GM15510 (cell line): Measurements from ENCODE around the gene SLC23A2.

ENCODE experiments used
- POLR2A ChIP-seq: IDR thresholded peaks from 3 replicates; pipeline ENCODE4 v1.6.1; 2011; ENCODE audit warnings: borderline replicate concordance; ENCODE audit not compliant: insufficient read length; ENCODE audit errors: extremely low read depth

The SLC23A2 gene

DNA sequence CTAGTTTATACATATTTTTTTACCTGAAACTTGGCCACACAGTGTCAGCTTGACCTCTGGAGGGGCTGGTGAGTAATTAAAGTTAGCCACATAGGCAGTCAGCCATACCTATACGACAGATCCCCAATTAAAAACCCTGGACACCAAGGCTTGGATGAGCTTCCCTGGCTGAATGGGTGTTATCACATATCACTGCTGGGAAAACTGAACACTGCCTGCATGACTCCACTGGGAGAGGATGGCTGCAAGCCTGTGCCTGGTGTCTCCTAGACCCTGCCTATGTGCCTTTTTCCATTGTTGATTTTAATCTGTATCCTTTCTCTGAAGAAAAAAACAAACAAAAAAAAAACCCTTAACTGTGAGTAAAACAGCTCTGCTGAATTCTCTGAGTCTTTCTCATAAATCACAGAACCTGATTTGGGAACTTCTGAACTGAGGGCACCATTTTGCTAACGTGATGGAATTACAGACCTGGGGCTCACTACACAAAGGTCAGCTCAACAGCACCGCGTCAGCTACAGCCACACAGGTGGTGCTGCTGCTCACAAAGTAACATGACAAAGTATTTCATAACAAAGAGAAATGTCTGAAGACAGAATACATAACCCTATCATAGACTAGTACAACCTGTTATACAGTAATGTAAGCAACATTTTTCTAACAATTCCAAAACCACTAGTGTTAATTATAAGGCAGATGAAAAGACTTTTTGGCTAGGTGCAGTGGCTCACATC lies 97.0 kb downstream of the SLC23A2 start:
- TF ChIP-seq POLR2A: no peak

DNA sequence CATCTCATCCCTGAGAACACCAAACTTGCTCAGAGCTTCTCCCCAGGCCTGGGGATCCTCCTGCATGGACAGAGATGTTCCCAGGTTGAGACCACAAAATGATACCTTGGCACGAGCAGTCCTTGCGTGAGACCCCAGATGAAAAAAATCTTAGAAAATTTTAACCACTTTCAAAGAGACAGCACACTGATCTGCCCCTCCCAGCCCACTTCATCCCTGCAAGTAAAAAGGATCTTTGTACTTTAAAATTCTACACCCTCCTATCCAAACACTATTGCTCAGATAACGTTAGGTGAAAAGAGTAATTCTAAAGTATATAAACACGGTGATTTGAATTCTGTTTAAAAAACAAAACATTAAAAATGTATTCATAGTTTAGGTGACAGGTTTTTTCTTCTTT lies 98.5 kb downstream of the SLC23A2 start:
- no peak for TF ChIP-seq POLR2A

DNA sequence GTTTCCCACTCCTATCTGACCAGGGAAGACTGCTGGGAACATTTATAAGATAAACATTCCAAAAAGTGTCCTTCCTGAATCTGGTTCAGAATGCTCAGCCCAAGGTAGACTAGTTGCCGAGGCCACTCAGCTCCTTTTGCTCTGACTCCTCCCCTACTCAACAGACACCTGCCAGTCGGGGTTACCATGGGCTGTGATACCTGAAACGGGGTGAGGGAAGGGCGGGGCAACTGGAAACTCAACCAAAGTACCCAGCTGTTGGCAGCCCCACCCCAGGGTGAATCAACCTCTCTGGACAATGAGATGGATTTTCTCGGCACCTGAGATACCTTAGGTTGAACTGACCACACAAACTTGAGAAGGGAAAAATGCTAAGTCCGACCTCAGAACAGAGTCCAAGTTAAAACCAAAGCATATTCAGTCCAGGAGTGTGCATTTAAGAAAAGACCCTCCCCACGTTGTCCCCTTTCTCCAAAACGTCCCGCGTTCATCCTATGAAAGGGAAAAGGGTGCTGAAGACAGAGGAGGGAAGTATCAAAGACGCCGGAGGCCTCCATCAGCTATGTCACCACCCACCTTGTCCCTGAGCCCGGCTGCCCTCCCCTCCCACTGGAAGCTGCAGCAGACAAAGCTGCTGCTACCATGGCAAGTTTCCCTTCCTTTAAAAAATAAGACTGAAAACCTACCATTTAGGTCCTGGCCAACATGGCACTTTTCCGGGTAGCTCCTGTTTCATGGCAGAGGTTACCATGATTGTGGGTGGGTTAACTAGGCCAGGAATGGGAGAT lies 100.1 kb downstream of the SLC23A2 start:
- TF ChIP-seq POLR2A: no peak

DNA sequence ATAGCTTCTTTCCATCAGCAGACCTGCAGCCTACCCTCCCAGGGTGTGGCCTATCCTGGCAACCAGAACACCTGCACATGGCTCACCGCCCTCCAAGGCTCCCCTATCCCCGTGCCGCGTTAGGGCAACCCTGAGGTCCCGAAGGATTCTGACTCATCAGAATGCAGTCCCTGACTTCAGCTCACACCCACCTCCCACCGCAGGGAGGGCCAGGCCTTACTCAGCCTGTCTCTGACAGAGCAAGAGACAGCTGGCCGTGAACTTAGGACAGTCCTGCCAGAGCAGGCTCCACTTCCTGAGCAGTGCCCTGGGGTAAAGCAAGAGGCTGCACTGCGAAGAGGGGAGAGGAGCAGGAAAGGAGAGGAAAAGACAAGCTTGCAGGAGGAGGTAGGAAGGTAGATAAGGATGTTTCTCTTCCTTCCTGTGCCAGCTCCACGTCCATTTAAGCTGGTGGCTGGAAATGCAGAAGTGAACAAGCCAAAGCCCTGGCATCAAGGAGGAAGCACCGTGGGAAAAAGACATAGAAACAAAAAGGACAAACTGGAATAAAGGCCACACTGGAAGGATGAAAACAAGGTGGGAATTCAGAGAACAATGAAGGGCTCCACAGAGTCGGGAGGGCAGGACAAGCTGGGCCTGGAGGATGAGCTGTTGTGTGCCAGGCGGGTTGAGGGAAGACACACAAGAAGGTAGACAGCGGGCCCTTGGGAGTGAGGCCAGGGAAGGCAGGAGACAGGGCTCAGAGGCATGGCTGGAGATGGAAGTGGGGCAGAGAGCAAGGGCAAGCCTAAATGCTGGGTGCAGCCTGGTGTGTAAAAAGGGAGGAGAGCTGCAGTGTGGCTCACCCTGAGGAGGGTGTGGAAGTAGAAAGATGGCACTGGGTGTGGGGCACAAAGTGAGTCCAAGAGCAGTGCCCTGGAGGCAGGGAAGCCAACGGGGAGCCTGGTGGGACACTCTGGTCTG lies 102.7 kb downstream of the SLC23A2 start:
- no peak for TF ChIP-seq POLR2A

DNA sequence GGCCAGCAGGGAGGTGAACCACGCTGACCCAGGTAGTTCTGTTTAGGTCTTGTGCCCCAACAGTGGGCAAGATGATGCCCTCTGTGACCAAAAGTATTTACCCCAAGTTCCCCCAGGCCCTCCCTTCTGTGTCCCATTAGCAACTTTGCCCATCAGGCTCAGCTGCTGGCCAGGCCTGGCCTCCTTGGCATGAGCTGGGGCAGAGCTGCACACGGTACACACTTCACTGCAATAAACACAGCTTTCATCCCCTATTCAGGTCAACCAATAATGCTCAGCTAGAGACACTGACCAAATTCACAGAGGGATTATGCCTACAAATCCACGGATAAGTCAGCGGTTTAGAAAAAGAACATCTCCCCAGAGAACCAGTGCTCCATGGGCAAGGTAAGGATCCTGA lies 103.7 kb downstream of the SLC23A2 start:
- TF ChIP-seq POLR2A: no peak

DNA sequence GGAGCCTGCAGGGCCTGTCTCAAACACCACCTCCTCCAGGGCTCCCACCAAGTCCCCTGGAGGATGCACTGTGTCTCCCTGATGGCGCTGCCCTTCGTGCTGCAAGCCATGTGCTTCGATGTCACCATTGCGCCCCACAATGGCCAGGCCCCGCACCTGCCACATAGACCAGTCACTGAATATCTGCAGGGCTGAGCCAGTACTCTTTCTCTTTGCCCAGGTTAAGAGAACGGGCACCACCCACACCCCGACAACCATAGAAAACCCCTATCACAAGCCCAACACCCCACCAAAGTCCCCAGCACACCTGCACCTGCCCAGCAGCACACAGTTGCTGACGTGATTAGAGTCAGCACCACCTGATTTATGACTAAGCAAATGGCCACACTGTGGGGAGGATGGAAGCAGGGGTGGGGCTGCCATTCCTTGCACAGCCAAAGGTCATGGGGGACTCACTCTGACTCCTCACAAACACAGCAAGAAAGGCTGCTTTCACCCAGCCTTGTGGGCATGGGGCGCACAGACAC lies 104.3 kb downstream of the SLC23A2 start:
- no peak for TF ChIP-seq POLR2A

DNA sequence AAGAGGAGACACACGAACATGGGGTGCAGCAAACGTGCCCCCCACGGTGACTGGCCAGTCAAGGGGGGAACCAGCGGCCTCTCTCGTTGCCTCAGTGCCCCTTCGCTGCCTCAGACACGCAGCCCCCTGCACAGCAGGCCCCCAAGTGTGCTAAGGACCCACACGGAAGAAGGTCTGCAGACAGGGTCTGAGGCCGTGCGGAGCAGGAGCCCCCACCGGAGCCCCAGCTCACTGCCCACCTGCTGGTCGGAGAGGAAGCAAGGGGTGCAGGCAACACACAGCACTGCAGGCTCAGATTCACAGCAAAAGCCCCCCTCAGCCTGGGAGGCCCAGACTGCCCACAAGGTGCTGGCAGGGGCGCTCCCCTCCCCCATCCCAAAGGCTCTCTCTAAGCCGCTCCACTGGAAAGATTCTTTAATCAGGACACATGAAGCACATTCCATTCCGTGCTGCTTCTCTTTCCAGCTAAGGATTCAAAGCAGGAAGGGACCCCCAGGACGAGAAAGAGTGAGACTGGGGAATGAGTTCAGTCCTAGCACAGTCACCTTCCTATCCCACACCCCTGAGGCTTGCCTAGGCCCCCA lies 105.1 kb downstream of the SLC23A2 start:
- no peak for TF ChIP-seq POLR2A

DNA sequence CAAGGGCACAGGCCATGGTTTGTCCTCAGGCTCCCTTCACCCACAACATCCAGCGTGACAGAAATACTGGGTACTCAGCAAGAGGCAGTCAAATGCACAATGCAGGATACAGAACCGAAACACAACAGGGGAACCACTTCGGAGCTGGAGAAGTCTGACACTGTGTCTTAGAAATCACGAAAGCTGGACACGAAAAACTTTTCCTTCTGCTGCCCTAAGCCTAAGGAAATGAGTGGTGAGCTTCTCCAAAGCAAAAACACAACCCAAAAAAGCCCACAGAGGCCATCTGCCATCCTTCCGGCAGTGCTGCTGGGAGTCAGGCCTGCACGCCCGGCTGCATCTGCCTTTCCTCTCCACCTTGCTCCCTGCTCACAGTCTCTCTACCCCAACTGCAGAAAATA lies 106.3 kb downstream of the SLC23A2 start:
- TF ChIP-seq POLR2A: no peak

DNA sequence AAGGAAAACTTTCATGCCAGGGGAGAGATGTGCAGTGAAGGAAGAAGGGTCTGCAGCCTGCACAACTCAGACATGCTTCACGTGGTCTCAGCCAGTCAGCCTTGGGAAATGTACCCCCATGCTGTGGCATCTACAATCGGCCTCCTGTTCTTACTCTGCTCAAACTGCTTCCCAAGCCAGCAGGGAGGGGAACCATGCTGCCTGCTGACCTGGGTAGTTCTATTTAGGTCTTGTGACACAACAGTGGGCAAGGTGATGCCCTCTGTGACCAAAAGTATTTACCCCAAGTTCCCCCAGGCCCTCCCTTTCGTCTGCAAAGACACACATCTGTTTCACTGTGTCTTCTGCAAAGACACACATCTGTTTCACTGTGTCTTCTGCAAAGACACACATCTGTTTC lies 106.9 kb downstream of the SLC23A2 start:
- no peak for TF ChIP-seq POLR2A

DNA sequence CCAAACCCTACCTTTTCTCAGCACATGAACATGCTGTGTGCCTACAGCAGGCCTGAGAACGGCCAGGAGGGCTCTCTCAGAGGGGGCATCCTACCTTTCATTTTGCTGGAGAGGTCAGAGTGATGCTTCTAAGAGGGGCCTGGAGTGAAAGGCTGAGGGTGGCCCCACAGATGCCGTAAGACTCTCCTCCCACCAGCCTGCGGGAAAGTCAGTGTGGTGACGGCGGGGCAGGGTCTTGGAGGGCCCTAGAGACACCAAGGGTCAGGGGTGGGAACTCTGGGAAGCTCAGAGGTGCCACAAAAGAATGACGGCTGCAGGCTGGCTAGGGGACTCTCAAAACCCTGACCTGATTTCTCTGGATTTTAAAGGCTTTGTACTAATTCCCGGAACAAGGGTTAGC lies 107.6 kb downstream of the SLC23A2 start:
- TF ChIP-seq POLR2A: no peak

DNA sequence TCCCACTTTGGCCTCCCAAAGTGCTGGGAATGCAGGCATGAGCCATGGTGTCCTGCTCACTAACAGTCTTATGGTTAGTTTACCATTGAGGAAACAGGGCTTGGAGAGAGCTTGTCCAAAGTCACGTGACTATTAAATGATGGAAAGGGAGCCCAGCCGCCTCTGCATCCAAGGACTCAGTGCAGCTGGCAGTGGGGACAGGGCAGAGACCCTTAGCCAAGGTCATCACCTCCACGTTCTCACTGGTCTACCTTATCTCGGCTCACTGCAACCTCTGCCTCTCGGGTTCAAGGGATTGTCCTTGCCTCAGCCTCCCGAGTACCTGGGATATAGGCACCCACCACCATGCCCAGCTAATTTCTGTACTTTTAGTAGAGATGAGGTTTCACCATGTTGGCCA lies 109.3 kb downstream of the SLC23A2 start:
- TF ChIP-seq POLR2A: no peak

DNA sequence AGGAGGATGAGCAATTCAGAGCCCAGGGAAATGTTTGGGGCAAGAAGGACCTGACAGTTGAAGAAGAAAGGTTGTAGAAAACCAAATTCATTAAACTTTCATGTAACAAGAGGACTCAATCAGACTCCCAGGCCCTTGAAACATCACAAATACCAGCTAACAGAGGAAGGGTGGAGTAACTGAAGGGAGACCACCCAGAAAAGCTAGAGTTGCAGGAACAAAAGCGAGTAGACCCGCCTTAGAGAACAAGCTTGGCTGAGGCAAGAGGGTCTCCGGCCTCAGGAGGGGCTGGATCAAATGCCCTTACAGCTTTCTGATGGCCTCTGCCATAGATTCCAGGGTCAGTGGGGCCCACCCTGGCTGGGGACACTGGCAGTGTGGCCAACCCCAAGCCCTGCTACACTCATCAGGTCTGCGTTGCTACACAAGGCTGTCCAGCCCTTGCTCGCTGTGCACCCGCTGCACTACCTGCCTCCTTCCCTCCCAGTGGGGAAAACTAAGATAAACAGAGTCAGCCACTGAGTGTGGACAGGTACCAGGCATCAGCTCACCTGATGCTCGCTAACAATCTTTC lies 110.0 kb downstream of the SLC23A2 start:
- no peak for TF ChIP-seq POLR2A

DNA sequence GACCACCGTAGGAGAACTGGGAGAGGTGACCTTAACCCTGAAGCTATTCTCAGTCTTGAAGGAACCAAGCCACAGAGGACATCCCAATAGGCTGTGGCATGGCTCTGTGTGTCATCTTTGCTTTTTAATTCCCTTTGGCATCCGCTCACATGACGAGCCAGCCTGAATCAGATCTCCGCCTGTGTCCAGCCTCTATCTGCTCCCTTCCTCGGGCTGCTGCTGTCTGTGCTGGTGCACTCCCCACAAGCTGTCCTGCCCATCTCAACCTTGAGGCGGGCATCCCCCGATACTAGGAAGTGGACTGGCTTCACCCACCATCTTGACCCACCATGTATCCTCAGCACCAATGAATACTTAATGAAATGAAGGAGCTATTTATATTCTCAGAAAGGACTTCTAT lies 111.9 kb downstream of the SLC23A2 start:
- no peak for TF ChIP-seq POLR2A

DNA sequence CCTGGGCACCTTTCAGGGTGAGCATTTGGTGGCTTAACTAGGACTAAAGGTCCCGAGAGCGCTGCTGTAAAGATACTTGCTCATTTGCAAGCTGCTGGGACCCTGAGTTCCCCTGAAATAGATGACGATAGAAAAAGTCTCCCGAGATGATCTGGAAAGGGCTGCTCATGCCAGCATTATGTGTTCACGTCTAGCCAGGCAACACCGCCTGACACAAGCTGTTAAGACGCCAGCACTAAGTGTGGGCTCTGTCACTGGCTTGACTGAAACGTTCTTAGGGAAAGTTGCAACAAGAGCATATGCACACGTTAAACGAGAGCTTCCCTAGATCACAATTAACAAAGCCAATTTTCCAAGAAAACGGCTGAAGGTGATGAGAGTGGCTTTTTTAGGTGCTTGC lies 113.7 kb downstream of the SLC23A2 start:
- TF ChIP-seq POLR2A: no peak
